Measurements from ENCODE around the gene PDCL3.

The PDCL3 gene

DNA sequence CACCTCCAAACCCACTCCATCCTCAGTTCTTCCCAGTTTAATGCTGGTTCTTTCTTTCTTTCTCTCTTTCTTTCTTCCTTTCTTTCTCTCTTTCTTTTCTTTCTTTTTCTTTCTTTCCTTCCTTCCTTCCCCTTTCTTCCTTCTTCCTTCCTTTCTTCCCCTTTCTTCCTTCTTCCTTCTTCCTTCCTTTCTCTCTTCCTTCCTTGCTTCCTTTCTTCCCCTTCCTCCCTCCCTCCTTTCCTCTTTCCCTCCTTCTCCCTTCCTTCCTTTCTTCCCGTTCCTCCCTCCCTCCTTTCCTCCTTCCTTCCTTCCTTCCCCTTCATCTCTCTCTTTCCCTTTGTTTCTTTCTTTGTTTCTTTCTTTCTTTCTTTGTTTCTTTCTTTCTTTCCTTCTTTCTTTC lies 50.9 kb downstream of the PDCL3 start:
- DNase-seq: no peak

DNA sequence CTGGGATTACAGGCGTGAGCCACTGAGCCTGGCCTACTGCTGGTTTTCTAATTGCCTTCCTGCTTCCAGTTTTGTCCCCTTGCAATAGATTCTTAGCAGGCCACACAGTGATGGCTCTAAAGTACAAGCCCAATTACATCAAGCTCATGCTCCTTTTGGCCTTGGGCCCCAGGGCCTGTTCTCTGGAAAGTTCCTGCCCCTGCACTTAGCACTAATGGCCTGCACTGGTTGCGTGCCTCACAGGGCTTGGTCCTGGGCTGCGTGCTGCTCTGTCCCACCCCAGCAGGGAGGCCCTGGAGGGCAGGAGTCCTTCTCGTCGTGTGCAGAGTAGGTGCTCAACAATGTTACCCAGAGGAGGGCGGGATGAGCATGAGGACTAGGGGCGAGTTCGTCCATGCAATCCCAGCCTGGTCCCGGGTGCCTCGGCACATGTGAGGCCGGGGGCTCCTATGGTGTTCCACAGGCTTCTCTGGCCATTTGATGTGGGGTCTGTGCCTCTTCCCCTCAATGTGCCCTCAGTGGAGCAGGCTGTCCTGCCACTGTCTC lies 51.7 kb downstream of the PDCL3 start:
- no peak for DNase-seq

DNA sequence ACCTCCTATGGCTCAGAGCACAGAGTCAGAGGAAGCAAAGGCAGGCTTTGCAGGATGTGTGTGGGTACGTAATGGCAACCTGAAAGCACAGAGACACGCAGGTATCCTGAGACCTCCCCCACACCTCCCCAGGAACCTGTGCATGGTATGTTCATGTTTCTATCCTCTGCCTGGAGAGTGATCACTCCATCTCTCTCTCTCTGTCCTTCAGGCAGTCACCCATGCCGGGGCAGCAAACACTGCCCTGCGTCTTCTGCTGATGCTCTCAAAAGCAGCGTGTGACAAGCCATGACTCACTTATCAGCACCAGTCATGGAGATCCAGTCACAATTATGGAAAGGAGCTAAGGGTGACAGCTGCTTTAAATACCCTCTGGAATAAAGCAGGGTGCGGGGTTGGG lies 52.7 kb downstream of the PDCL3 start:
- DNase-seq: no peak

DNA sequence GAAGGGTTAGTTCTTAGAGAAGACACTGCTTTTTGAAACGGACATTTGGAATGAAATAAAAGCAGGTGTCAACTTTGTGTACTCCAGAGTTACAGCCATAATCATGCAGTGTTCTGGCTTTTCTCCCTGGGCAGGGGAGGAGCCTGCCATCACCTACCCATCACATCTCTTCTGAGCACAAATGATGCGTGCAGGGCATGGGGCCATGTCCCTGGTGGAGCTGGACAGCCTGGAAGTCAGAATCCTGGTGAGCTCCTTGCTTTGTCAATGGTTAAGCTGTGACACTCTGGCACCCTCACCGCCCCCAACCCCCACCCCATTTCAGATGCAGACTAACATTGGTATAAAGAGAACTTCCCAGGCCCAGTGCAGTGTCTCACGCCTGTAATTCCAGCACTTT lies 53.1 kb downstream of the PDCL3 start:
- no peak for DNase-seq

DNA sequence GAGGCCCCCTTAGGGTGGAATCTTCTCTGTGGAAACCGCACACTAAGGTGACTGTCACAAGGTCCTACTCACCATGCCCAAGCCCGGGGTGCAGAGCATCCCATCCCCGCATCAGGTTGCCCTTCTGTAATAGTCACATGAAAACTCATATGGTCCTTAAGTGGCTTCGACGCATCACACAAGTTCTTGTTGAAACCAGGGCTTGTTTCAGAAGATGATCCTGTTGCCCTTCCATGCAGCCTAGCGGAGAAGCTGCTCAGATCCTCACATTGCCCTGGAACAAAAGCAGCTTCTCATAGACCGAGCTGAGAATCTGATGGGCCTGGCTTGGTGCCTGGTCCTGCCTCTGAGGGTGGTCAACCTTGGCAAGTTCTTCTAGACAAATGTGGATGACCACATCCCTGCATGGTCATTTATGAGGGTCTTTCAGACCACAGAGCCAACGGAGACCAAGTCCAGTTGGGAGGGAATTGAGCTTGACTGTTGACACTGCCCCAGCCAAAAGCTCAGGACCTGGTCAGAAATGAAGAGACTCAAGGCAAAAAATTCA lies 54.1 kb downstream of the PDCL3 start:
- no peak for DNase-seq

DNA sequence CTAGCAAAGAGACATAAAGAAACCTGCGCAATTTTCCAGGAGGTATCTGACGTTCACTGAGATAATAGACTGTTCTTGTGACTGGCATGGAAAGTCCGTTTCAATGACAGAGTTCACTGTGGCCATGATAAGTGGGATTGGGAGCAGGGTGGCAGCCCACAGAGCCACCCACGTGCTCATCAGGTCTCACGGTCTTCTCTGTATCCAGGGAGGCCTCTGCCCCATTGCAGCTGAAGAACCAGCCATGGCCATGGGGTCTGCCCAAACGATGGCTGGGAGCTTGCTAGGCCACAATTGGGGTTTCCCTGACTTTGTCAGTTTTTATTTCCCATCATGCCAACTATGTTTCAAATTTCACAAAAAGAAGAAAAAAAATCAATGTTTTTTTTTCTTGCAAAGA lies 57.2 kb downstream of the PDCL3 start:
- DNase-seq: no peak

DNA sequence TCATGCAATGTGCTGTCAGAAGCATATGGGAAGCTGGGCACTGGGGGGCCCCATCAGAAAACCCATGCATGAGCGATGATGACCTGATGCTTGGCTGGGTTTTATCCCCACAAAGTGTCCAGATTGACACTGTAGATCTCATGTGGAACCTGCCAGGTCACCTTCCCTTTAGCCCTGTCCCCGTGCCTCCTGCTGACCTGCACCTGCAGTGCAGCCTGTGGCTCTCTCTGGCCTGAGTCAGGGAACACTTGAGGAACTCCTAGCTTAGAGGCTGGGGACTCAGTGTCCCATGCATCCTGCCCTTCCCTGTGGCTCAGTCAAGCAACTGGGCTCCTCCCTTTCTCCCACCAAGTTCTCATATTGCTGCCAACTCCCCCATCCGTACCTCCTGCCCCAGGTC lies 57.7 kb downstream of the PDCL3 start:
- DNase-seq: no peak

DNA sequence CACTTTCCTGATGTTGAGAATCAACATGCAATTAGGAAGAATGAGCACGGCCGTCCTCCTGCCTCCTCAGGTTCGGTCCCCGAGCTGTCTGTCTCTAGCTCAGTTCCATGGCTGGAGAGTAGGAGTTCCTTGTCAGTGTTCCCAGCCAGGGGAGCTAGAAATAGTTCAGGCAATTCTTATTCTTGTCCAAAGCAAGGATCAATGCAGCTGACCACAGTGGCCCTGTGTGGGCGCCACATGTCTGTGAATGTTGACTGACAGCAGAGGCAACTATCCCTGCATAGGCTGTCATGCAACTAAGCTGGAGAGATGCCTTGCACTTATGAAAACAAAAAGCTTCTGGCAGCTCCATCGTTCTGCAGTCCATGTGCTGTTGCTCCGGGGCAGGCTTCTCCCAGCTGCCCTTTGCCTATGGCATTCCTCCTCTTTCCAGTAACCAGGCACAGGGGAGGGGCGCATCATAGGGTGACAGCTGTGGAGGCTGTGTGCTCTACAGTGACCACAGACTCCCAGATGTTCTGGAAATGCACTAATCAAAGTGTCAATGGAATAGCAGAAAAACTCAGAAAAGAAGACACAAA lies 58.7 kb downstream of the PDCL3 start:
- no peak for DNase-seq

DNA sequence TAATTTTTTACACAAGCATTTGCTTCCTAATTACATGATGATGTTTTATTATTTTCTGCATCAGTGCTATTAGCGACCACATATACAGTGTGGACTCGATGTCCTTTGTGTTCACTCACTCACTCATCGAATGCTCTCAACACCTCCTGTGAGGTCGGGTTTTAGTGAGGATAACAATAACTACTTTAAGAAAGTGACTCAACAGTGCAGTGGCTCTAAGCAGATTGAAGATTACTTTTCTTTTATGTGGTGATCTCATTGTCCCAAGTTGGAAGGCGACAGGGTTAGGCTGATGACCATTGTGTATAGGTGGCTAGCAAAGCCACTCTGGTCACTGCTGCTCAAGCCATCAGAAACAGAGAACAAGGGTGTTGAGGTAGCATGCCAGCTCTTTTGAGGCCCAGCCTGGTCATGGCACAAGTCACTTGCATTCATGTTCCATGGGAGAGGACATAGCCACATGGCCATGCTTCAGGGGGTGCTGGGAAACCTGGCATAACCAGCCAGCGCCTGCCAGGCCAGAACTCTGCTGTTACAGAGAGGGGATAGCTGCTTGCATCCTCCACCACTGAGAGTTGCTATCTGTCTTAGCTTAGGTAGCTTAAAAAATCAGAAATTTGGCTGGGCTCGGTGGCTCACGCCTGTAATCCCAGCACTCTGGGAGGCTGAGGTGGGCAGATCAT lies 60.4 kb downstream of the PDCL3 start:
- no peak for DNase-seq

DNA sequence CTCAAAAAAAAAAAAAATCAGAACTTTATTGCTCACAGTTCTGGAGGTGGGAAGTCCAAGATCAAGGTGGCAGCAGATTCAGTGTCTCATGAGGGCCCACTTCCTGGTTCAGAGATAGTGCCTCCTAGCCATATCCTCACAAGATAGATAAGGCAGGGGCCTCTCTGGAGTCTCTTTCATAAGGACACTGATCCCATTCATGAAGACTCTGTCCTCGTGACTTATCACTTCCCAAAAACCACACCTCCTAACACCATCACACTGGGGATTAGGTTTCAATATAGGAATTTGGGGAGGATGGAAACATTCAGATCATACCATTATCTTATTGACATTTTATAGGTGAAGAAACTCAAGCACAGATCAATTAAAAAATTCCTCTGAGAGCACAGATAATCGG lies 61.1 kb downstream of the PDCL3 start:
- no peak for DNase-seq

DNA sequence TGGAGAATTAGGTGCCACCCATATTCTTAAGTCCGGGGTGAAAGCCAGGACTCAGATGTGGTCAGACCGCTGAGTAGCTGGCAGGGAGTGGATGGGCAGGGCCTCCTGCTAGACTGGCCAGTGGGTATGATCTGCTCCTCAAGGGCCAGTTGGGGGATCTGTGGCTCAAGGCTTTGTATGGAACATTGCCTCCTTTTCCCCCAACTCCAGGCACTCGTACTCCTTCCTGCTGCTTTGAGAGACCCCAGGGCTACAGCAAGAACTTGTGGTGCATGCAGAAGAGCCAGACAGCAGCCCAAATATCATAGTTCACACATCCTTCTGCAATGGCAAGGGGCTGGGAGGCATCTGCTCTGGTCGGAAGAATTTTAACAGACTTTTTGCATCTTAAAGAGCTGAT lies 61.7 kb downstream of the PDCL3 start:
- DNase-seq: no peak

DNA sequence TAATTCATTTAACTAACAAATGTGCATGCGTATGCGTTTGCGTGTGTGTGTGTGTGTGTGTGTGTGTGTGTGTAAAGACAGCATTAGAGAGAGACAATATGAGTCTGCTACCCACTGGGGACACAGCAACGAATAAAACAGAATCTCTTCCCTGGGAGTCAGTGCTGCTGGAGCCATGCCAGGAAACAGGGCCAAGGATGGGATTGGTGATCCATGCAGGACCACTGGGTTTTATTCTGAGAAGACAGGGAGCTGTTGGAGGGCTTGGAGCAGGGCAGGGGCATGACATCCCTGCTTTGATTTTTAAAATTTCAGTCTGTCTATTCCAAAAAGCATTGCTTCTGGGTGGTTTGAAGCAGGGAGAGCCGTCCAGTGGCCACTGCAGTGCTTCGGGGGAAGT lies 62.9 kb downstream of the PDCL3 start:
- DNase-seq: no peak

All from NCI-H1048 (cell line).